Subcutaneous adipose tissue (tissue), 4 donors: Measurements from ENCODE around the gene ZNFX1. TPM values are rescaled to one million over a fixed set of nuclear protein-coding genes. Genes with fewer than 3 reads are reported as not detected.

Source experiments
- total RNA-seq, 4 donors: library from RNA; depleted of rRNA; stranded (reverse); fragments of >200 nt; gene quantifications; one replicate each; pipeline ENCODE4 v1.1.0, GENCODE V29; 2016
- TF ChIP-seq, protein P1 (sequence below): fragments of 450-650 bp; IDR thresholded peaks from one replicate; pipeline ENCODE4 v1.5.1; 2016; ENCODE audit warnings: low read depth, mild to moderate bottlenecking, control low read depth, antibody characterized with exemption, moderate library complexity

Gene ZNFX1
- total RNA-seq, 4 donors from 2014 or later: 35.2 to 46.2 (median 40.0) TPM

DNA sequence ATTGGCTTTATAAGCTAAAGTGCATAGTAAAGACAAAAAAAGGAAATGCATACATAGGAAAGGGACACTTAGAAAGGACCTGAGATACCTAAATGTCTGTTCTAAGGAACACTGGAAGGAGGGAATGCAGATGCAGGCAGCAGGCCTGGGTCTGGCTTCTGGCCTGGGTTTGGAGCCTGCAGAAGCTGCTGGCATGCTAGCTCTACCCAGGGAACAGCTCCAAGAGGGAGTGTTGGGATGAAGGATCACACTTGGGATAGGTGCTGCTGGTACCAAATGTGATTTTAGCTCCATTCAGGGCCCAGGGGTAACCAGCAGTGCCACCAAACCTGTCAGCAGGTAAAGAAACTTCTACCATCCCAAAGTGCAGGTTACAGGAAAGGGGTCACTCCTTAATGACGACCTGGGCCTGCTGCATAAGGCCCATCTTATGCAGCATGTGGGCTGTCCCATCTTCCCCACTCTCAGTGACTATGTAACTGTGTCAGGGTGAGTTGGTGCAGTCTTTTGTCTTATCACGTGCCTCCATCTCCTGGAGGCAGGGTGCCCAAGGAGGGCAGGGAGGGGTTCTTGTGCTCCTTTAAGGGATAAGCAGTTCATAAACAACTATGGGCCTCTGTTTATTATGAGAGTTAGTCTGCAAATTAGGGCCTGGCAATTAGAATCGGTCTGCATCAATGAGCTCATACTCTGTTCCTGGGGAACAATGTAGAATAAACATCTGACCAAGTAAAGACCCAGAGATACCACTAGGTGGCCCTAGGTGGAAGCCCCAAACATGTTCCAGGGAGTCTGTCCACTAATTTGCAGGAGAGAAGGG lies 31.7 kb downstream of the ZNFX1 start:
- TF ChIP-seq, protein P1, sequence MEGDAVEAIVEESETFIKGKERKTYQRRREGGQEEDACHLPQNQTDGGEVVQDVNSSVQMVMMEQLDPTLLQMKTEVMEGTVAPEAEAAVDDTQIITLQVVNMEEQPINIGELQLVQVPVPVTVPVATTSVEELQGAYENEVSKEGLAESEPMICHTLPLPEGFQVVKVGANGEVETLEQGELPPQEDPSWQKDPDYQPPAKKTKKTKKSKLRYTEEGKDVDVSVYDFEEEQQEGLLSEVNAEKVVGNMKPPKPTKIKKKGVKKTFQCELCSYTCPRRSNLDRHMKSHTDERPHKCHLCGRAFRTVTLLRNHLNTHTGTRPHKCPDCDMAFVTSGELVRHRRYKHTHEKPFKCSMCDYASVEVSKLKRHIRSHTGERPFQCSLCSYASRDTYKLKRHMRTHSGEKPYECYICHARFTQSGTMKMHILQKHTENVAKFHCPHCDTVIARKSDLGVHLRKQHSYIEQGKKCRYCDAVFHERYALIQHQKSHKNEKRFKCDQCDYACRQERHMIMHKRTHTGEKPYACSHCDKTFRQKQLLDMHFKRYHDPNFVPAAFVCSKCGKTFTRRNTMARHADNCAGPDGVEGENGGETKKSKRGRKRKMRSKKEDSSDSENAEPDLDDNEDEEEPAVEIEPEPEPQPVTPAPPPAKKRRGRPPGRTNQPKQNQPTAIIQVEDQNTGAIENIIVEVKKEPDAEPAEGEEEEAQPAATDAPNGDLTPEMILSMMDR: no peak

DNA sequence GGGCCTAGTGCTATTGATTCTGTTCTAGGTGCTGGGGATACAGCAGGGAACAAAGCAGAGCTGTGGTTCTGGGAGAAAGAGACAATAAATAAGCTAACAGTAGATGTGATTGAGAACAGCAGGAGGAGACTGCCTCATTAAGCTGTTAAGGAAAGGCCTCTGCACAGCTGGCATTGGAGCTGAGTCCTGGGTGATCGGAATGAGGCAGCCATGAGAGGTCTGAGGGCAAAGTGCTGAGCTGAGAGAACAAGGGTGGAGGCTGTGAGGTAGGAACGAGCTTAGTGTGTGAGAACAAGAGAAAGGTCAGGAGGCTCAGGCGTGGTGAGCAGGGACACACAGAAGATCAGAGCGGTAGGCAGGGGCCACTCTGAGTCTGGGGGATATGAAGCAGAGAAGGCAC lies 40.3 kb downstream of the ZNFX1 start:
- TF ChIP-seq, protein P1: no peak

DNA sequence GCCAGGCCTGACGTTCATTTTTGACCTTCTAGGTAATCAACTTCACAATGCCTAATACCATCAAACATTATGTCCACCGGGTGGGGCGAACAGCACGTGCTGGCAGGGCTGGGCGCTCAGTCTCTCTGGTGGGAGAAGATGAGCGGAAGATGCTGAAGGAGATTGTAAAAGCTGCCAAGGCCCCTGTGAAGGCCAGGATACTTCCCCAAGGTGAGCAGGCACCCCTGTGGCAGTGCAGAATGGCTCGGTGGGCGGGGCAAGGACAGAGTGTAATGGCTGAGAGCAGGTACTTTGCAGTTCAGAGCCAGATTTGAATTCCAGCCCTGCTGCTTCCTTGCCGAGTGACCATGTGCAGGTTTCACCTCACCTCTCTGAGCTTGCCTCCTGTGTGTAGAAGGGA lies 41.6 kb downstream of the ZNFX1 start:
- TF ChIP-seq, protein P1: no peak

DNA sequence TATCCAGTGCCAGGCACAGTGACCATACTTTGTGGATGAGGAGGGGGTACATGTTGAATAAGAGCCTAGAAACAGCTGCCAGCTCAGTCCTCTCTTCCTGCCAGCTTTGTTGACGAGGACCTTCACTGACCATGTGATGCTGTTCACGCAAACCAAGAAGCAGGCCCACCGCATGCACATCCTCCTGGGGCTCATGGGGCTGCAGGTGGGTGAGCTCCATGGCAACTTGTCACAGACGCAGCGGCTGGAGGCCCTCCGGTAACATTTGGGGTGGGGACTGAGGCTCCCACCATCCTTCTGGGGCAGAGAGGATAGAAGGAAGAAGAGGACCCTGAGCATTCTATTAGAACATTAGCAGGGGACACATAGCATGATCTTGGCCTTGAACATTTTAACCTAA lies 43.0 kb downstream of the ZNFX1 start:
- TF ChIP-seq, protein P1: no peak

DNA sequence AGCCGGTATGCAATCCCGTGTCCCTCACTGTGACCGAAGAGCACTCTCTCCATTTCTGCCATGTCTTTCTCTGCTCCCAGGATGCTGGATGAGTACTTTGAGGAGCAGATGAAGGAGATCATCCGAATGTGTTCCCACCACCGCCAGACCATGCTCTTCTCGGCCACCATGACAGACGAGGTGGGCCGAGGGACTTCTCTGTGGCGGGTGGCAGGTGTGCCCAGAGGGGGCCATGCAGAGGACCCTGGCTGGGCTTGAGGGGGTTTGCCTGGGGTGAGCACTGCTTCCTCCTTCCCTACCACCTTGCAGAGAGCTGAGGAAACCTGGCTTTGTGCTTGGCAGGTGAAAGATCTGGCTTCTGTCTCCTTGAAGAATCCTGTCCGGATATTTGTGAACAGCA lies 44.6 kb downstream of the ZNFX1 start:
- TF ChIP-seq, protein P1: no peak

DNA sequence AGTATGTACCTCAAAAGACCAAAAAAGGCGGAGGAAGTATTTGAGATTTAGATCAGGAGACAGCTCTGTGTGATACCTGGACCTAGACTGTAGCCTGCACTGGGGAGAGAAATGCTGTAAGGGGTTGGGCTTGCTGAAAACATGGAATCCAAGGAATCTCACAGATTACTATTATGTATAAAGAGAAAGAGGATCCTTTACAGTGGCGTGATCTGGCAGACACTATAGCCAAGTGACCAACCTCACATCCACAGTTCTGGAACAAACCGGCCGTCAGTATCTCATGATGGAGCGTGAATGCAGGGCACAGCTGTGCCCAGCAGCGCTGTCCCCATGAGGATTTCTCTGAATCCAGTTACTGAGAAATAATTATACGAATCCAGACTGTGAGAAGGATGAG lies 46.4 kb downstream of the ZNFX1 start:
- TF ChIP-seq, protein P1: no peak

DNA sequence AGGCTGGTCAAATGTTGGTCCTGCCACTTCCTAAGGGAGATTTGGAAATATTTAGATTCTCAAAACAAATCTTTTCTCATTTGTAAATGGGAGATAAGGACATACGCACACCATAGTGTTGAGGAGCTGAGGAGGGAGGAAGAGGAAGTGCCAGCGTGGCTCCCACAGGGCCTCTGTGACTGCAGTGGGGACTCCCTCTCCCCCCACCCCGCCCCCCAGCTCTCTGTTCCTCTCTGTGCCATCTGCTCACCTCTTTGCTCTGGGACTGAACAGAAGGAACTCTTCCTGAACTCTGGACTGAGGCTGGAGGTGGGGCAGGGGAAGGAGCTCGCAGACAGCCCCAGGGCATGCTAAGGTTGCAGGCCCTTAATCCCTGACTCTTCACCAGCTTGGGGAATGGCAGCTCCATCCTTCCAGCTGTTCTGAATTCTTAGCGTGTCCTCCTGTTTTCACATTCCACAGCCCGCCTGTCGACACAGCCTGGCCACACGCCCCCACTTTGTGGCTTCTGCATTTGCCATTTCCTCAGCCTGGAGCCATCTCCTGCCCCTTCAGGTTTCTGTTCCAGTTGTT lies 47.2 kb downstream of the ZNFX1 start:
- TF ChIP-seq, protein P1: no peak
